Measurements from ENCODE around the gene NINJ1. TPM values are rescaled to one million over a fixed set of nuclear protein-coding genes. Genes with fewer than 3 reads are reported as not detected.

NINJ1 gene
- total and polyA plus RNA-seq, 2 of the 13 experiments (the other 11 are each of a cell fraction or from before 2014, with no cell fraction given) = 81.2 to 92.1 TPM

- H3K4me2 ChIP-seq (ENCODE audit: low read depth, low read length) = no peak overlapping the region
- in situ Hi-C loops (cut with HindIII; ENCODE audit: extremely low pct_ligation_motif_present, low pct_unique_long_range_greater_than_20kb) (no loop called here), intact Hi-C loops (cut with micrococcal nuclease; ENCODE audit: unreplicated experiment) (no loop called here)
- no peaks in the 10 kb centered on the region for H3K9me3 ChIP-seq (ENCODE audit: low read length)
- H3K9ac ChIP-seq (ENCODE audit: insufficient read depth, low read depth, low read length) = no peak overlapping the region
- H3K27ac ChIP-seq (ENCODE audit: extremely low read length, insufficient read depth, low read length) = no peak overlapping the region
- no peaks in the 10 kb centered on the region for H3K36me3 ChIP-seq (replicated peaks in 1 of 2; ENCODE audit: control insufficient read depth in 1 of 2, insufficient read depth in 2 of 2, low read length in 2 of 2)
- ChIA-PET CTCF (ENCODE audit: low intra/inter-chr PET ratio, low total read pairs) (no interaction called here), POLR2A (no interaction called here)
- H2AFZ ChIP-seq (ENCODE audit: low read length) = no peak overlapping the region
- WGBS (ENCODE audit: low lambda C conversion rate) = 54% methylated on average over 4 of the region's 4 CpGs
- DNase-seq (ENCODE audit: low spot score) (no peak), FAIRE-seq (no peak), ATAC-seq (no peak)
- no peaks in the 10 kb centered on the region for H3K79me2 ChIP-seq (ENCODE audit: insufficient read depth, low read length)
- no peak overlapping the region for H3K4me3 ChIP-seq (replicated peaks in 1 of 3; ENCODE audit: insufficient read depth in 1 of 3, low read depth in 2 of 3, low read length in 3 of 3)
- H4K20me1 ChIP-seq (ENCODE audit: insufficient read depth, low read length) = no peaks in the 10 kb centered on the region
- no peak for TF ChIP-seq FOXO1 (CRISPR knock-in tag; IDR thresholded peaks at IDR 0.05)
- TF ChIP-seq FOXA1 (IDR thresholded peaks at IDR 0.05) = no peak
- no peak for TF ChIP-seq FOXA1 (CRISPR knock-in tag; IDR thresholded peaks at IDR 0.05)
- no peak for TF ChIP-seq LBX2 (CRISPR knock-in tag; IDR thresholded peaks at IDR 0.05; ENCODE audit: borderline replicate concordance)
- no peak for TF ChIP-seq AKAP8 (CRISPR knock-in tag; IDR thresholded peaks at IDR 0.05)
- no TSS peak for BruUV-seq (replicated peaks)
- H3K27me3 ChIP-seq (ENCODE audit: control insufficient read depth in 1 of 2, insufficient read depth in 2 of 2, low read length in 2 of 2) = peaks cover 1 to 5% of the 10 kb centered on the region in 2 experiments; a peak in 1 of 5 replicates
- peaks cover 64% of the 10 kb centered on the region for H3K4me1 ChIP-seq (ENCODE audit: insufficient read depth, low read length)
These were observed 43.0 kb downstream of the NINJ1 start for GRCh38 chr9:93091056-93091452.

- Histone ChIP-seq H2AFZ (ENCODE audit: low read length) (no peak overlapping the region), H4K20me1 (ENCODE audit: insufficient read depth, low read length) (no peaks in the 10 kb centered on the region), H3K27me3 (ENCODE audit: control insufficient read depth in 1 of 2, insufficient read depth in 2 of 2, low read length in 2 of 2) (peaks cover 1 to 5% of the 10 kb centered on the region in 2 experiments; a peak in 1 of 5 replicates), H3K4me2 (ENCODE audit: low read depth, low read length) (0 out of 2 replicates have a peak overlapping the region, but pooled peaks have one; percentile 21), H3K9ac (ENCODE audit: insufficient read depth, low read depth, low read length) (no peak overlapping the region), H3K9me3 (ENCODE audit: low read length) (no peaks in the 10 kb centered on the region), H3K27ac (ENCODE audit: extremely low read length, insufficient read depth, low read length) (no peak overlapping the region), H3K4me3 (replicated peaks in 1 of 3; ENCODE audit: insufficient read depth in 1 of 3, low read depth in 2 of 3, low read length in 3 of 3) (no peak overlapping the region), H3K4me1 (ENCODE audit: insufficient read depth, low read length) (peaks cover 63% of the 10 kb centered on the region), H3K36me3 (replicated peaks in 1 of 2; ENCODE audit: control insufficient read depth in 1 of 2, insufficient read depth in 2 of 2, low read length in 2 of 2) (no peaks in the 10 kb centered on the region), H3K79me2 (ENCODE audit: insufficient read depth, low read length) (no peaks in the 10 kb centered on the region)
- no peak for FAIRE-seq
- DNase-seq (ENCODE audit: low spot score) = no peak
- ChIA-PET CTCF (ENCODE audit: low intra/inter-chr PET ratio, low total read pairs) (no interaction called here), POLR2A (no interaction called here)
- WGBS (ENCODE audit: low lambda C conversion rate) = 27% methylated on average over 8 of the region's 8 CpGs
- no TSS peak for BruUV-seq (replicated peaks)
- in situ Hi-C loops (cut with HindIII; ENCODE audit: extremely low pct_ligation_motif_present, low pct_unique_long_range_greater_than_20kb) (no loop called here), intact Hi-C loops (cut with micrococcal nuclease; ENCODE audit: unreplicated experiment) (no loop called here)
- ATAC-seq = no peak
- TF ChIP-seq LCORL (IDR thresholded peaks at IDR 0.05) = no peak
- TF ChIP-seq LCORL (CRISPR knock-in tag; IDR thresholded peaks at IDR 0.05) = no peak
- no peak for TF ChIP-seq AHDC1 (CRISPR knock-in tag; IDR thresholded peaks at IDR 0.05; ENCODE audit: borderline replicate concordance)
- TF ChIP-seq ETV5 (CRISPR knock-in tag; IDR thresholded peaks at IDR 0.05; ENCODE audit: borderline replicate concordance) = no peak
- peak; percentile 86 for TF ChIP-seq ZNF121 (CRISPR knock-in tag; IDR thresholded peaks at IDR 0.05)
- TF ChIP-seq ETV6 (CRISPR knock-in tag; conservative IDR thresholded peaks at IDR 0.05) = no peak
- TF ChIP-seq RFX1 (IDR thresholded peaks at IDR 0.05) = peak; percentile 37; the same call in 1 of the 2 replicates
- TF ChIP-seq EP300 (IDR thresholded peaks at IDR 0.05; ENCODE audit: low read depth in 2 of 2, low read length in 2 of 2) = no peak
- TF ChIP-seq EP300 (CRISPR knock-in tag; IDR thresholded peaks at IDR 0.05; ENCODE audit: borderline replicate concordance) = no peak
- no peak for TF ChIP-seq ZNF264 (CRISPR knock-in tag; IDR thresholded peaks at IDR 0.05)
These were observed 43.9 kb downstream of the NINJ1 start for GRCh38 chr9:93090091-93090655.
